MM.1S (cell line): ENCODE results near the gene NEDD4L.

Experiments used
- DNase-seq: peaks from one replicate; pipeline ENCODE4 v3.0.0-alpha.2; 2015
- H2AFZ ChIP-seq: fragments of 300-600 bp; sonication (generic); 2 replicates; pipeline ENCODE4 v1.6.0; 2016; ENCODE audit warnings: antibody characterized with exemption, low read length
- H3F3A ChIP-seq: fragments of 300-600 bp; sonication (generic); 2 replicates; pipeline ENCODE4 v1.6.1; 2016; ENCODE audit warnings: mild to moderate bottlenecking, antibody characterized with exemption, low read length, moderate library complexity, mixed read lengths; ENCODE audit not compliant: insufficient read depth
- H3K27ac ChIP-seq: fragments of 300-600 bp; sonication (generic); 2 replicates; pipeline ENCODE4 v1.5.1; 2016; ENCODE audit warnings: mild to moderate bottlenecking, low read length
- H3K27me3 ChIP-seq: fragments of 300-600 bp; sonication (generic); replicated peaks from 2 replicates; pipeline ENCODE4 v1.6.0; 2016; ENCODE audit warnings: low read length; ENCODE audit not compliant: insufficient read depth
- H3K36me3 ChIP-seq: fragments of 300-600 bp; sonication (generic); replicated peaks from 2 replicates; pipeline ENCODE4 v1.6.1; 2016; ENCODE audit warnings: mild to moderate bottlenecking, low read length, mixed read lengths; ENCODE audit not compliant: insufficient read depth
- H3K4me1 ChIP-seq: fragments of 300-600 bp; sonication (generic); 2 replicates; pipeline ENCODE4 v1.6.1; 2016; ENCODE audit warnings: low read length, mixed read lengths
- H3K4me2 ChIP-seq: fragments of 300-600 bp; sonication (generic); 2 replicates; pipeline ENCODE4 v1.6.0; 2016; ENCODE audit warnings: low read depth, low read length
- H3K4me3 ChIP-seq: fragments of 300-600 bp; sonication (generic); 2 replicates; pipeline ENCODE4 v1.5.1; 2016; ENCODE audit warnings: low read length, mixed read lengths
- H3K79me2 ChIP-seq: fragments of 300-600 bp; sonication (generic); 2 replicates; pipeline ENCODE4 v1.6.1; 2016; ENCODE audit warnings: mixed run types, low read length, mixed read lengths
- H3K9ac ChIP-seq: fragments of 300-600 bp; sonication (generic); 2 replicates; pipeline ENCODE4 v1.6.1; 2016; ENCODE audit warnings: low read length, mixed read lengths
- H3K9me2 ChIP-seq: fragments of 300-600 bp; sonication (generic); replicated peaks from 2 replicates; pipeline ENCODE4 v1.6.1; 2016; ENCODE audit warnings: mild to moderate bottlenecking, low read length, mixed read lengths; ENCODE audit not compliant: insufficient read depth
- H3K9me3 ChIP-seq: fragments of 300-600 bp; sonication (generic); replicated peaks from 2 replicates; pipeline ENCODE4 v1.6.1; 2016; ENCODE audit warnings: mild to moderate bottlenecking, low read length, mixed read lengths; ENCODE audit not compliant: insufficient read depth
- H4K20me1 ChIP-seq: fragments of 300-600 bp; sonication (generic); 2 replicates; pipeline ENCODE4 v1.6.1; 2016; ENCODE audit warnings: mild to moderate bottlenecking, low read length, moderate library complexity, mixed read lengths; ENCODE audit not compliant: insufficient read depth
- CTCF ChIP-seq: fragments of 300-600 bp; sonication (generic); IDR thresholded peaks from 2 replicates; pipeline ENCODE4 v1.5.1; 2016; ENCODE audit warnings: antibody characterized with exemption, low read length, mixed read lengths
- EZH2 ChIP-seq: fragments of 300-600 bp; sonication (generic); optimal IDR thresholded peaks from 2 replicates; pipeline ENCODE3; 2017; ENCODE audit warnings: low read depth, mild to moderate bottlenecking, antibody characterized with exemption, low read length, mixed read lengths
- EZH2phosphoT487 ChIP-seq: fragments of 300-600 bp; sonication (generic); IDR thresholded peaks from 2 replicates; pipeline ENCODE4 v1.6.1; 2018; ENCODE audit warnings: antibody characterized with exemption, low read length

Gene NEDD4L

GRCh38 chr18:57998461-57998860 is 45.6 kb upstream of the NEDD4L start:
- TF ChIP-seq EZH2phosphoT487 = no peak
- no peak for TF ChIP-seq EZH2
- no peak for TF ChIP-seq CTCF
- Histone ChIP-seq H4K20me1 (no peaks in the 10 kb centered on the region), H3K27me3 (no peaks in the 10 kb centered on the region), H2AFZ (no peak overlapping the region), H3K79me2 (no peaks in the 10 kb centered on the region), H3K9me3 (no peaks in the 10 kb centered on the region), H3K9me2 (no peaks in the 10 kb centered on the region), H3K4me1 (no peaks in the 10 kb centered on the region), H3K9ac (no peak overlapping the region), H3F3A (no peaks in the 10 kb centered on the region), H3K4me2 (no peak overlapping the region), H3K27ac (no peak overlapping the region), H3K4me3 (no peak overlapping the region), H3K36me3 (no peaks in the 10 kb centered on the region)
- no peak for DNase-seq

- Histone ChIP-seq H3K4me1 (no peaks in the 10 kb centered on the region), H3K9me2 (no peaks in the 10 kb centered on the region), H3K4me3 (no peak overlapping the region), H3K4me2 (no peak overlapping the region), H4K20me1 (no peaks in the 10 kb centered on the region), H2AFZ (no peak overlapping the region), H3K27me3 (no peaks in the 10 kb centered on the region), H3F3A (no peaks in the 10 kb centered on the region), H3K36me3 (no peaks in the 10 kb centered on the region), H3K9ac (no peak overlapping the region), H3K27ac (no peak overlapping the region), H3K9me3 (no peaks in the 10 kb centered on the region), H3K79me2 (no peaks in the 10 kb centered on the region)
- TF ChIP-seq EZH2 (no peak), CTCF (no peak), EZH2phosphoT487 (no peak)
- DNase-seq = no peak
These were observed 39.7 kb upstream of the NEDD4L start for GRCh38 chr18:58004317-58004716.

DNA sequence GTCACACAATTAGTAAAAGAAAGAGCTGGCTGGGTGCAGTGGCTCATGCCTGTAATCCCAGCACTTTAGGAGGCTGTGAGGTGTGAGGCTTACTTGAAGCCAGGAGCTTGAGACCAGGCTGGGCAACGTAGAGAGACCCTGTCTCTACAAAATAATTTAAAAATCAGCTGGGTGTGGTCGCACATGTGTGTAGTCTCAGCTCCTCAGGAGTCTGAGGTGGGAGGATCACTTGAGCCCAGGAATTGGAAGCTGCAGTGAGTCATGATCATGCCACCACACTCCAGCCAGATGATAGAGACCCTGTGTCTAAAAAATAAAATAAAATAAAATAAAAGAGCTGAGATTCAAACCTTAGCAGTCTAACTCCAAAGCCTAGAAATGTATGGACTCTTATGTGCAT is 39.0 kb upstream of the NEDD4L start:
- H3K4me2 ChIP-seq = no peak overlapping the region
- no peaks in the 10 kb centered on the region for H3K4me1 ChIP-seq
- H3K4me3 ChIP-seq = no peak overlapping the region
- no peaks in the 10 kb centered on the region for H3K9me2 ChIP-seq
- no peaks in the 10 kb centered on the region for H3K9me3 ChIP-seq
- no peaks in the 10 kb centered on the region for H3K27me3 ChIP-seq
- no peaks in the 10 kb centered on the region for H3F3A ChIP-seq
- H2AFZ ChIP-seq = no peak overlapping the region
- DNase-seq = no peak
- H3K36me3 ChIP-seq = no peaks in the 10 kb centered on the region
- TF ChIP-seq EZH2phosphoT487 (no peak), EZH2 (no peak), CTCF (no peak)
- H3K27ac ChIP-seq = no peak overlapping the region
- no peak overlapping the region for H3K9ac ChIP-seq
- no peaks in the 10 kb centered on the region for H4K20me1 ChIP-seq
- no peaks in the 10 kb centered on the region for H3K79me2 ChIP-seq
